ENCODE results near the gene ATP8B4. TPM values are rescaled to one million over a fixed set of nuclear protein-coding genes. Genes with fewer than 3 reads are reported as not detected.

Gene ATP8B4
- total RNA-seq, 1 experiment from 2014 or later, result not detected

- ATAC-seq (no peak), DNase-seq (ENCODE audit: low read depth, low spot score) (no peak)
- Histone ChIP-seq H3K4me1 (ENCODE audit: control insufficient read depth, insufficient read depth, low read length) (no peaks in the 10 kb centered on the region), H3K27me3 (ENCODE audit: control insufficient read depth, insufficient read depth, low read length) (no peaks in the 10 kb centered on the region), H3K4me3 (ENCODE audit: low read depth in 2 of 2, low read length in 2 of 2) (no peak overlapping the region), H3K27ac (ENCODE audit: low read length) (no peak overlapping the region), H3K36me3 (ENCODE audit: control insufficient read depth, insufficient read depth, low read length) (no peaks in the 10 kb centered on the region), H3K9me3 (ENCODE audit: control insufficient read depth, insufficient read depth, low read depth, low read length) (no peaks in the 10 kb centered on the region)
- no peak for TF ChIP-seq POLR2AphosphoS5 (IDR thresholded peaks at IDR 0.05; ENCODE audit: low read depth, low read length)
- no peak for TF ChIP-seq SIN3A (IDR thresholded peaks at IDR 0.05; ENCODE audit: borderline replicate concordance, insufficient read depth, low read depth, low read length)
- TF ChIP-seq, protein P1, sequence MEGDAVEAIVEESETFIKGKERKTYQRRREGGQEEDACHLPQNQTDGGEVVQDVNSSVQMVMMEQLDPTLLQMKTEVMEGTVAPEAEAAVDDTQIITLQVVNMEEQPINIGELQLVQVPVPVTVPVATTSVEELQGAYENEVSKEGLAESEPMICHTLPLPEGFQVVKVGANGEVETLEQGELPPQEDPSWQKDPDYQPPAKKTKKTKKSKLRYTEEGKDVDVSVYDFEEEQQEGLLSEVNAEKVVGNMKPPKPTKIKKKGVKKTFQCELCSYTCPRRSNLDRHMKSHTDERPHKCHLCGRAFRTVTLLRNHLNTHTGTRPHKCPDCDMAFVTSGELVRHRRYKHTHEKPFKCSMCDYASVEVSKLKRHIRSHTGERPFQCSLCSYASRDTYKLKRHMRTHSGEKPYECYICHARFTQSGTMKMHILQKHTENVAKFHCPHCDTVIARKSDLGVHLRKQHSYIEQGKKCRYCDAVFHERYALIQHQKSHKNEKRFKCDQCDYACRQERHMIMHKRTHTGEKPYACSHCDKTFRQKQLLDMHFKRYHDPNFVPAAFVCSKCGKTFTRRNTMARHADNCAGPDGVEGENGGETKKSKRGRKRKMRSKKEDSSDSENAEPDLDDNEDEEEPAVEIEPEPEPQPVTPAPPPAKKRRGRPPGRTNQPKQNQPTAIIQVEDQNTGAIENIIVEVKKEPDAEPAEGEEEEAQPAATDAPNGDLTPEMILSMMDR (IDR thresholded peaks at IDR 0.05), result peak; percentile 2; the same call in 1 of the 2 replicates
- no peak for TF ChIP-seq TCF7L2 (IDR thresholded peaks at IDR 0.05; ENCODE audit: low read depth, low read length)
- TF ChIP-seq REST (IDR thresholded peaks at IDR 0.05; ENCODE audit: insufficient read depth in 1 of 2, low read depth in 2 of 2, low read length in 1 of 2), result no peak
- ChIA-PET CTCF (no interaction called here), POLR2A (no interaction called here)
- no TSS peak for BruUV-seq (replicated peaks)
- intact Hi-C loops (cut with micrococcal nuclease; ENCODE audit: unreplicated experiment), result no loop called here
- in situ Hi-C loops (cut with HindIII; ENCODE audit: low pct_unique_long_range_greater_than_20kb, low sequenced_read_pairs), result no loop called here
Measured at GRCh38 chr15:49902685-49903501, 216.1 kb downstream of the ATP8B4 start.

DNA sequence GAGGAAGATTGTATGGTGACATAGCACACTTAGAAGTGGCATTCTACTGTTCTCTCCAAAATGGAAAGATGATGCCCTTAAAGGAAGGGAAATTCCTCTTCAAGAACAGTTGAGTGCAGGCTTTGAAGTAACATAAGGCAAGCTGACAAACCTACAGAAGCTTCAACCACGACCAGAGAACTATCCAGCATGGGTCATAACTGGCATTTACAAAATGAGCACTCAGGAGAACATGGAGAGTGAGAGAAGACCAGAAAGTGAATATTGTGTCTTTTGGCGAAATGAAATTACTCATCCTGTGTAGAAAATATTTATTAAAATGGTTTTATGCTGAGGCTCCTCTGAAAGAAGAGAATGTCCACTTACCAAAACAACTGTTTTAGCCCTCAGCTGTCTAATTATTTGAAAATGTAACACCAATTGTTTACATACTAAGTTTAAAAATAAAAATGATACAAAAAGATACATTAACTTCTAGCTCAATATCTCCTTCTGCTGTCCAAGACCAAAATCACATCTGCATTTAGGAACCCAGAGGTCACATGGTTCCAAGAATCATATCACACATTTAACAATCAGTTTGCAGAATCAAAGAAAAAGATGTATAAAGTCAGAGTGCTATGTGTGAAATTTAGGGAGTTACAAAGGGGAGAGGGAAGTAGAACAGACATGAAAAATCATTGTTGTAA lies 216.9 kb downstream of the ATP8B4 start:
- TF ChIP-seq TCF7L2 (IDR thresholded peaks at IDR 0.05; ENCODE audit: low read depth, low read length), result no peak
- TF ChIP-seq POLR2AphosphoS5 (IDR thresholded peaks at IDR 0.05; ENCODE audit: low read depth, low read length), result no peak
- TF ChIP-seq SIN3A (IDR thresholded peaks at IDR 0.05; ENCODE audit: borderline replicate concordance, insufficient read depth, low read depth, low read length), result no peak
- TF ChIP-seq, protein P1 (IDR thresholded peaks at IDR 0.05), result peak; percentile 27; the same call in 1 of the 2 replicates
- DNase-seq (ENCODE audit: low read depth, low spot score) (no peak), ATAC-seq (no peak)
- H3K4me1 ChIP-seq (ENCODE audit: control insufficient read depth, insufficient read depth, low read length), result no peaks in the 10 kb centered on the region
- CTCF ChIA-PET, result no interaction called here
- H3K27ac ChIP-seq (ENCODE audit: low read length), result no peak overlapping the region
- no peaks in the 10 kb centered on the region for H3K36me3 ChIP-seq (ENCODE audit: control insufficient read depth, insufficient read depth, low read length)
- intact Hi-C loops (cut with micrococcal nuclease; ENCODE audit: unreplicated experiment) (no loop called here), in situ Hi-C loops (cut with HindIII; ENCODE audit: low pct_unique_long_range_greater_than_20kb, low sequenced_read_pairs) (no loop called here)
- no peak overlapping the region for H3K4me3 ChIP-seq (ENCODE audit: low read depth in 2 of 2, low read length in 2 of 2)
- POLR2A ChIA-PET, result no interaction called here
- no peaks in the 10 kb centered on the region for H3K27me3 ChIP-seq (ENCODE audit: control insufficient read depth, insufficient read depth, low read length)
- no TSS peak for BruUV-seq (replicated peaks)
- H3K9me3 ChIP-seq (ENCODE audit: control insufficient read depth, insufficient read depth, low read depth, low read length), result no peaks in the 10 kb centered on the region

All from Panc1 (cell line).